Right atrium auricular region (tissue), 2 donors: Measurements from ENCODE around the gene SPACA4. TPM values are rescaled to one million over a fixed set of nuclear protein-coding genes. Genes with fewer than 3 reads are reported as not detected.

Experiments used
- DNase-seq: peaks from one replicate; pipeline ENCODE4 v3.0.0-alpha.2; 2019; ENCODE audit warnings: low spot score
- H3K27ac ChIP-seq, 2 donors: fragments of 200-600 bp; sonication (generic); 1 replicate in 1 of 2; 2 replicates in 1 of 2; pipeline ENCODE4 v1.5.1; 2016 to 2019
- H3K27me3 ChIP-seq, 2 donors: fragments of 200-600 bp; sonication (generic); one replicate each; pipeline versions ENCODE4 v1.5.1 to v1.6.0; 2017 to 2019
- H3K36me3 ChIP-seq: fragments of 200-600 bp; sonication (generic); one replicate; pipeline ENCODE4 v1.5.1; 2016
- H3K4me1 ChIP-seq, 2 donors: fragments of 200-600 bp; sonication (generic); one replicate each; pipeline versions ENCODE4 v1.5.1 to v1.6.0; 2017 to 2019
- H3K4me3 ChIP-seq, 2 donors: fragments of 200-600 bp; sonication (generic); 1 replicate in 1 of 2; 2 replicates in 1 of 2; pipeline ENCODE4 v1.5.1; 2017 to 2019; ENCODE audit warnings: mild to moderate bottlenecking in 1 of 2, moderate library complexity in 1 of 2
- H3K9me3 ChIP-seq, 2 donors: fragments of 200-600 bp; sonication (generic); one replicate each; pipeline ENCODE4 v1.5.1; 2019
- total RNA-seq, 2 donors: library from RNA; depleted of rRNA; stranded (reverse); fragments of >200 nt; gene quantifications; one replicate each; pipeline ENCODE4 v1.1.0, GENCODE V29; 2016
- TF ChIP-seq, protein P1 (sequence below), 2 donors: fragments of 200-600 bp; sonication (generic); IDR thresholded peaks; one replicate each; pipeline ENCODE4 v1.5.1; 2019; ENCODE audit warnings: antibody characterized with exemption in 2 of 2

The SPACA4 gene
- total RNA-seq, 2 donors from 2014 or later = not detected

DNA sequence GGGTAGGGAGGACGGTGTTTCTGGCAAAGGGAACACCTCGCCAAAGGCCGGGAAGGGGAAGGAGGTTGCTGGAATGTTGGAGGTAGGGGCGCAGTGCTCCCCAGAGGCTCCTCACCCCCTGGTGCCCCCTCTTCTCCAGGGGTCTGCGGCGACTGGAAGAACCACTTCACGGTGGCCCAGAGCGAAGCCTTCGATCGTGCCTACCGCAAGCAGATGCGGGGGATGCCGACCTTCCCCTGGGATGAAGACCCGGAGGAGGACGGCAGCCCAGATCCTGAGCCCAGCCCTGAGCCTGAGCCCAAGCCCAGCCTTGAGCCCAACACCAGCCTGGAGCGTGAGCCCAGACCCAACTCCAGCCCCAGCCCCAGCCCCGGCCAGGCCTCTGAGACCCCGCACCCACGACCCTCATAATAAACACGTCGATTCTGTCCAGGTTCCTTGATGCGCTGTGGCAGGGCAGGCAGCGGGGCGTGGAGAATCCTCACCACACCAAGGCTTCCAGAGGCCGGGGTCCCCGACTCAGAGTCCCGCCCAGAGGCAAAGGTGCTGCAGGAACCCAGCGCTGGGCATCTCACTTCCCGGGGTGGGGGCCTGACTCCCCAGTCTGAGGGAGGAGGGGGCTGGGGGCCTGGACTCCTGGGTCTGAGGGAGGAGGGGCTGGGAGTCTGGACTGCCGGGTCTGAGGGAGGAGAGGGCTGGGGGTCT lies 7.4 kb upstream of the SPACA4 start:
- Histone ChIP-seq H3K4me1 (no peaks in the 10 kb centered on the region), H3K9me3 (no peaks in the 10 kb centered on the region), H3K27me3 (no peaks in the 10 kb centered on the region), H3K4me3 (no peak overlapping the region), H3K27ac (no peak overlapping the region), H3K36me3 (no peaks in the 10 kb centered on the region)
- TF ChIP-seq, protein P1, sequence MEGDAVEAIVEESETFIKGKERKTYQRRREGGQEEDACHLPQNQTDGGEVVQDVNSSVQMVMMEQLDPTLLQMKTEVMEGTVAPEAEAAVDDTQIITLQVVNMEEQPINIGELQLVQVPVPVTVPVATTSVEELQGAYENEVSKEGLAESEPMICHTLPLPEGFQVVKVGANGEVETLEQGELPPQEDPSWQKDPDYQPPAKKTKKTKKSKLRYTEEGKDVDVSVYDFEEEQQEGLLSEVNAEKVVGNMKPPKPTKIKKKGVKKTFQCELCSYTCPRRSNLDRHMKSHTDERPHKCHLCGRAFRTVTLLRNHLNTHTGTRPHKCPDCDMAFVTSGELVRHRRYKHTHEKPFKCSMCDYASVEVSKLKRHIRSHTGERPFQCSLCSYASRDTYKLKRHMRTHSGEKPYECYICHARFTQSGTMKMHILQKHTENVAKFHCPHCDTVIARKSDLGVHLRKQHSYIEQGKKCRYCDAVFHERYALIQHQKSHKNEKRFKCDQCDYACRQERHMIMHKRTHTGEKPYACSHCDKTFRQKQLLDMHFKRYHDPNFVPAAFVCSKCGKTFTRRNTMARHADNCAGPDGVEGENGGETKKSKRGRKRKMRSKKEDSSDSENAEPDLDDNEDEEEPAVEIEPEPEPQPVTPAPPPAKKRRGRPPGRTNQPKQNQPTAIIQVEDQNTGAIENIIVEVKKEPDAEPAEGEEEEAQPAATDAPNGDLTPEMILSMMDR (IDR thresholded peaks at IDR 0.05) = no peak
- DNase-seq = no peak

DNA sequence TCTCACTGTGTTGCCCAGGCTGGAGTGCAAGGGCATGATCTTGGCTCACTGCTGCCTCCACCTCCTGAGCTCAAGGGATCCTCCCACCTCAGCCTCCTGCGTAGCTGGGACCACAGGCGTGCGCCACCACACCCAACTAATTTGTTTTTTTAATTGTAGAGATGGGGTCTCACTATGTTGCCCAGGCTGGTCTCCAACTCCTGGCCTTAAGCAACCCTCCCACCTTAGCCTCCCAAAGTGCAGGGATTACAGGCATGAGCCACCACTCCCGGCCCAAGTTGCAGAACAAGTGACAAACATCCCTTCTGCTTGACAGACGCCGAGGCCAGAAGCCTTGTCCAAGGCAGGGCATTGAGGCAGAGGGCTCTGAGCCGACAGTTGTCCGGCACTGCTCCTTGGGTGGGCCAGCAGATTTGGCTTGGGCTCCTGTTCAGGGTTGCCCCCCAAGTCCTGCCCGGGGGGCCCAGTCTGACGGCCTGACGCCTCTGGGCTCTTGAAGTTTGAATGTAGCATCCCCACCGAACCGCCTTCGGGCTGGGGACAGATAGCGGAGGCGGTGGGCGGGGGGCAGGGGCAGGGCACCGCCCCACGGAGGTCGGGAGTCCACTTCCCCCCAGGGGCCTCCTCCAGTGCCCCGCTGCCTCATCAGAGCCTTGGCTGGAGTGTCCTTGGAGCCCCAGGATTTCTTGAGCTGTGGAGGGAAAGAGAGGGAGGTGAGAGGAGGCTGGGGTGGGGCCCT lies 5.7 kb upstream of the SPACA4 start:
- no peak for DNase-seq
- no peaks in the 10 kb centered on the region for H3K9me3 ChIP-seq
- H3K36me3 ChIP-seq = no peaks in the 10 kb centered on the region
- no peaks in the 10 kb centered on the region for H3K4me1 ChIP-seq
- no peaks in the 10 kb centered on the region for H3K27me3 ChIP-seq
- no peak overlapping the region for H3K27ac ChIP-seq
- H3K4me3 ChIP-seq = no peak overlapping the region
- TF ChIP-seq, protein P1 (IDR thresholded peaks at IDR 0.05) = no peak

DNA sequence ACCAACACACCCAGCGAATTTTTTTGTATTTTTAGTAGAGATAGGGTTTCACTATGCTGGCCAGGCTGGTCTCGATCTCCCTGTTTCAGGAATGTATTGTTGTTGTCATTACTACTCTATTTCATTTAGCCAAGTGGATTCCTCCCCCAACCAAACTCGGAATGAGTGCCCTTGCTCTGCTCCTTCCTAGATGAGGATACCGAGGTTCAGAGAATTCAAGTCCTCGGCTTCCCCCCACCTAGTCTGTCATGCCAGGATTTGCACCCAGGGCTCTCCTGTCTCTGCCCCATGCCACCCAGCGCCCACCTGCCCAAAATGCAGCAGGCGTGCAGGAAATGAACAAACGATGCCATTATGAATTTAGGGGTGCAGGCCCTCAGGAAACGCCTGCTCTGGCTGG lies 3.5 kb upstream of the SPACA4 start:
- no peaks in the 10 kb centered on the region for H3K4me1 ChIP-seq
- no peak overlapping the region for H3K27ac ChIP-seq
- H3K9me3 ChIP-seq = no peaks in the 10 kb centered on the region
- H3K36me3 ChIP-seq = no peaks in the 10 kb centered on the region
- H3K27me3 ChIP-seq = no peaks in the 10 kb centered on the region
- no peak overlapping the region for H3K4me3 ChIP-seq
- TF ChIP-seq, protein P1 (IDR thresholded peaks at IDR 0.05) = no peak
- DNase-seq = no peak

DNA sequence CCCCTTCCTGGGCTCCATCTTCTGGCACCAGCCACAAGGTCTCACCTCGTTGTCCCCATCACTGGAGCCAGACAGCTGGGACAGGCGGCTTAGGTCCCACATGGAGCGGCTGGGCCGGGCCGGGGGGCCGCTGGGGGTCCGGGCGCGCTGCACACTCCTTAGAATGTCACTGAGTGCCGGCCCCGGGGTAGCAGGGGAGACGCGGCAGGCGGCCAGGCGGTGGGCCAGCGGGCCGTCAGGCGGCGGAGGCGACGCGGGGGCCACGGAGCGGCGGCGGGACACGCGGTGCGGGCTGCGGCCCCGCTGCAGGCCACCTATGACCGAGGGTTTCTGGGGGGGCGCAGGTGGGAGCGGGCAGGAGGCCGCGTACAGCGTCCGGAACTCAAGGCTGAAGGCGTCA lies 3.1 kb upstream of the SPACA4 start:
- Histone ChIP-seq H3K27me3 (no peaks in the 10 kb centered on the region), H3K27ac (no peak overlapping the region), H3K36me3 (no peaks in the 10 kb centered on the region), H3K4me1 (no peaks in the 10 kb centered on the region), H3K4me3 (no peak overlapping the region), H3K9me3 (no peaks in the 10 kb centered on the region)
- no peak for DNase-seq
- TF ChIP-seq, protein P1 (IDR thresholded peaks at IDR 0.05) = no peak

DNA sequence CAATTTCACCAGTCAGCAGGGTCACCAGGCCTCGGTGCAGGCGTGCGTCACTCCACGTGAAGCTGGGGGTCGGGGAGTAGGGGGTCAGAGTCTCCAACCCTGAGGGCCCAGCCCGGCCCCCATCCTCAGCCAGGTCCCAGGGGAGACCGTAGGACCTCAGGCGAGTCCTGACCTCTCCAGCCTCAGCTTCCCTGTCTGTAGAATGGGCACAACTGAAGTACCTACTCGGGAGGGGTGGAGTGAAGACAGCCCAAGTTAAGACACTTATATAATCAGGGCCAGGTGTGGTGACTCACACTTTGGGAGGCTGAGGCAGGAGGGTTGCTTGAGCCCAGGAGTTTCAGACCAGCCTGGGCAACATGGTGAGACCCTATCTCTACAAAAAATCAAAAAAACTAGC lies 2.7 kb upstream of the SPACA4 start:
- Histone ChIP-seq H3K27me3 (no peaks in the 10 kb centered on the region), H3K4me3 (no peak overlapping the region), H3K4me1 (no peaks in the 10 kb centered on the region), H3K27ac (no peak overlapping the region), H3K9me3 (no peaks in the 10 kb centered on the region), H3K36me3 (no peaks in the 10 kb centered on the region)
- no peak for DNase-seq
- TF ChIP-seq, protein P1 (IDR thresholded peaks at IDR 0.05) = no peak
